HG03565 (cell line): ENCODE data around the gene SPNS1.
"Not testable (repeated sequence)": the region's sequence is repeated elsewhere in the genome, so short reads cannot be mapped to it uniquely, and the experiment has no call there.

Experiments
- ATAC-seq: cut with Tn5 transposase; IDR thresholded peaks from one replicate; pipeline ENCODE4 v1.9.1; 2021; ENCODE audit warnings: mild to moderate bottlenecking, moderate library complexity; ENCODE audit not compliant: unreplicated experiment

The SPNS1 gene

GRCh38 chr16:28989363-28989762, 14.8 kb downstream of the SPNS1 start:
- no peak for ATAC-seq

- no peak for ATAC-seq
These were observed 15.9 kb downstream of the SPNS1 start for GRCh38 chr16:28990375-28991040.

GRCh38 chr16:28991687-28992086, 17.1 kb downstream of the SPNS1 start:
- no peak for ATAC-seq

GRCh38 chr16:28992496-28992895, 17.9 kb downstream of the SPNS1 start:
- ATAC-seq = no peak

- no peak for ATAC-seq
These were observed 24.3 kb downstream of the SPNS1 start for GRCh38 chr16:28998837-28999236.

- ATAC-seq = no peak
These were observed 25.0 kb downstream of the SPNS1 start for GRCh38 chr16:28999577-28999976.

GRCh38 chr16:29000019-29000418, 25.4 kb downstream of the SPNS1 start:
- ATAC-seq = no peak

- ATAC-seq = not testable (repeated sequence)
These were observed 30.0 kb downstream of the SPNS1 start for GRCh38 chr16:29004496-29005139.

GRCh38 chr16:29007730-29008593, 33.4 kb downstream of the SPNS1 start:
- no peak for ATAC-seq

GRCh38 chr16:29009050-29009837, 34.7 kb downstream of the SPNS1 start:
- ATAC-seq = no peak

- no peak for ATAC-seq
These were observed 35.2 kb downstream of the SPNS1 start for GRCh38 chr16:29009838-29010166.

- no peak for ATAC-seq
These were observed 36.5 kb downstream of the SPNS1 start for GRCh38 chr16:29011112-29011511.

- ATAC-seq = no peak
These were observed 37.3 kb downstream of the SPNS1 start for GRCh38 chr16:29011851-29012250.

- ATAC-seq = no peak
These were observed 38.5 kb downstream of the SPNS1 start for GRCh38 chr16:29012913-29013553.

GRCh38 chr16:29014561-29015069, 40.0 kb downstream of the SPNS1 start:
- ATAC-seq = no peak

GRCh38 chr16:29022196-29022595, 47.6 kb downstream of the SPNS1 start:
- ATAC-seq = no peak

GRCh38 chr16:29023279-29024277, 49.0 kb downstream of the SPNS1 start:
- ATAC-seq = no peak

- ATAC-seq = no peak
These were observed 49.7 kb downstream of the SPNS1 start for GRCh38 chr16:29024278-29024677.

- ATAC-seq = no peak
These were observed 50.6 kb downstream of the SPNS1 start for GRCh38 chr16:29025218-29025617.
